Neuron (in vitro differentiated cells): ENCODE data around the gene CLPX.
"Not testable (repeated sequence)": the region's sequence is repeated elsewhere in the genome, so short reads cannot be mapped to it uniquely, and the experiment has no call there.

ENCODE experiments used
- H2AFZ ChIP-seq: one replicate; pipeline ENCODE4 v1.6.1; 2013; ENCODE audit warnings: low read depth, mild to moderate bottlenecking, inconsistent platforms, low read length, moderate library complexity
- H3K27me3 ChIP-seq: one replicate; pipeline ENCODE4 v1.6.1; 2013; ENCODE audit warnings: low read length; ENCODE audit not compliant: insufficient read depth
- H3K36me3 ChIP-seq: one replicate; pipeline ENCODE4 v1.6.1; 2013; ENCODE audit warnings: low read length; ENCODE audit not compliant: insufficient read depth
- H3K4me1 ChIP-seq: one replicate; pipeline ENCODE4 v1.6.1; 2013; ENCODE audit warnings: low read length; ENCODE audit not compliant: insufficient read depth
- H3K4me3 ChIP-seq: 2 replicates; pipeline ENCODE4 v1.5.1; 2013; ENCODE audit warnings: mild to moderate bottlenecking, low read length, moderate library complexity
- H3K9me3 ChIP-seq: one replicate; pipeline ENCODE4 v1.6.1; 2013; ENCODE audit warnings: low read length

The CLPX gene

GRCh38 chr15:65176056-65176455 lies 9.1 kb downstream of the CLPX start:
- Histone ChIP-seq H3K9me3 (no peaks in the 10 kb centered on the region), H2AFZ (no peak overlapping the region), H3K4me3 (no peak overlapping the region), H3K36me3 (peaks cover 68% of the 10 kb centered on the region), H3K4me1 (no peaks in the 10 kb centered on the region), H3K27me3 (no peaks in the 10 kb centered on the region)

GRCh38 chr15:65175511-65175910 lies 9.6 kb downstream of the CLPX start:
- Histone ChIP-seq H3K4me3 (no peak overlapping the region), H3K27me3 (no peaks in the 10 kb centered on the region), H3K9me3 (no peaks in the 10 kb centered on the region), H3K36me3 (peaks cover 71% of the 10 kb centered on the region), H3K4me1 (no peaks in the 10 kb centered on the region), H2AFZ (no peak overlapping the region)

DNA sequence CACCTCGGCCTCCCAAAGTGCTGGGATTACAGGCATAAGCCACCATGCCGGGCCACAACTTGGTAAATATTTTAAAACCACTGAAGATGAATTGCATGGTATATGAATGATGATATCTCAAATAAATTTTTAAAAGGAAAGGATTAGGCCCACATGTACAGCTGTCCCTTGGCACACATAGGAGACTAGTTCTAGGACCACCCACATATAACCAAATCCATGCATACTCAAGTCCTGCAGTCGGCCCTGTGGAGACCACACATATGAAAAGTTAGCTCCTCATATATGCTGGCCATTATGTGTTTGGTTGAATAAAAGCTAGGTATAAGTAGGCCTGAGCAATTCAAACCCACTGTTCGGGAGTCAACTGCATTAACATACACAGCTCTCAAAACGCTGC lies 10.6 kb downstream of the CLPX start:
- no peaks in the 10 kb centered on the region for H3K9me3 ChIP-seq
- H3K4me1 ChIP-seq, result no peaks in the 10 kb centered on the region
- H3K4me3 ChIP-seq, result no peak overlapping the region
- no peaks in the 10 kb centered on the region for H3K27me3 ChIP-seq
- no peak overlapping the region for H2AFZ ChIP-seq
- H3K36me3 ChIP-seq, result peaks cover 68% of the 10 kb centered on the region

DNA sequence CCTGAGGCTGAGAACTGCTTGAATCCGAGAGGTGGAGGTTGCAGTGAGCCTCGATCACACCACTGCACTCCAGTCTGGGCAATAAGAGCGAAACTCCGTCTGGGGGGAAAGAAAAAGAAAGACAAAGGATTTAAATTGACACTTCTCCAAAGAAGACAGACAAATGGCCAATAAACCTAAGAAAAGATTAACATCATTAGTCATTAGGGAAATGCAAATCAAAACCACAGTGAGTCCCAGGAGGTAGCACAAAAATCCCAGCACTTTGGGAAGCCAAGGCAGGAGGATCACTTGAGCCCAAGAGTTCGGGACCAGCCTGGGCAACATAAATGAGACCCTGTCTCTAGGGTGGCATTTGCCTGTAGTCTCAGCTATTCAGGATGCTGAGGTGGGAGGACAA lies 12.6 kb downstream of the CLPX start:
- Histone ChIP-seq H3K9me3 (no peaks in the 10 kb centered on the region), H3K36me3 (peaks cover 53% of the 10 kb centered on the region), H3K4me3 (no peak overlapping the region), H3K27me3 (no peaks in the 10 kb centered on the region), H3K4me1 (no peaks in the 10 kb centered on the region), H2AFZ (no peak overlapping the region)

DNA sequence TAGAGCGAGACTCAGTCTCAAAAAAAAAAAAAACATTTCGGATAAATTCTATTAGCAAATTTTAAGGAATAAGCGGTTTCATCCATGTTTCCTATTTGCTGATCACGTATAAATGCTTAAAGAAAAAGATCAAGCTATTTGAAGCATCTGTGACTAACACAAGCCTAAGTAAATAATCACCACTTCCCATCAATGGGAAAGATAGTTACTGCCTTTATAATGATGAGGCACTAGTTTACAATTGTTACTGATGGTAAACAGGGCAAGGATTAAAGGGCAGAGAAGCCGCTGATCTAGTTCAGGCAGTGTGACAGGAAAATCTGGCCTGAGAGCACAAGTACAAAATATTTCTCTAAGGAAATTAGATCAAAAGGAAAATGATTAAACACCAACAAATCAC lies 13.7 kb downstream of the CLPX start:
- Histone ChIP-seq H3K4me3 (no peak overlapping the region), H3K36me3 (peaks cover 52% of the 10 kb centered on the region), H3K4me1 (no peaks in the 10 kb centered on the region), H3K27me3 (no peaks in the 10 kb centered on the region), H2AFZ (no peak overlapping the region), H3K9me3 (no peaks in the 10 kb centered on the region)

DNA sequence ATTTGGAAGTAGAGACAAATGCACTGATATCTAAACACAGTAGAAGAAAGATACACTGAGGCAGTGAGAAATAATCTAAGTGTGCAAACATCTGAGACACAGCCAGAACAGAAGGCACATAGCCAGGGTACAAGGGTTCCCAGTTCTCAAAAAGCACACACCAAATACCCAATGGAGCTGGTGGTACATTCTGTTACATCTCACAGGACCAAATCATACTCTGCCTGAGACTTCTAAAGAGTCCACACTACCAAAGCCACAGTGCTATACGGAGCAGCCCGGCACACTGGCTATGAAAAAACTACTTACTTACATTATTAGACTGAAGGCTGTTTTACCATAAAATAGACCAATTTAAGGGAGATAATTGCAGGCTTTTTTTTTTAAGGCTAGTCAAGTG lies 19.3 kb downstream of the CLPX start:
- no peaks in the 10 kb centered on the region for H3K9me3 ChIP-seq
- no peak overlapping the region for H3K4me3 ChIP-seq
- H2AFZ ChIP-seq, result no peak overlapping the region
- peaks cover 41% of the 10 kb centered on the region for H3K36me3 ChIP-seq
- H3K4me1 ChIP-seq, result no peaks in the 10 kb centered on the region
- no peaks in the 10 kb centered on the region for H3K27me3 ChIP-seq

GRCh38 chr15:65164139-65164538 lies 21.0 kb downstream of the CLPX start:
- Histone ChIP-seq H3K4me1 (no peaks in the 10 kb centered on the region), H3K36me3 (peaks cover 37% of the 10 kb centered on the region), H3K4me3 (no peak overlapping the region), H3K27me3 (no peaks in the 10 kb centered on the region), H2AFZ (no peak overlapping the region), H3K9me3 (no peaks in the 10 kb centered on the region)

GRCh38 chr15:65163041-65163440 lies 22.1 kb downstream of the CLPX start:
- peaks cover 46% of the 10 kb centered on the region for H3K36me3 ChIP-seq
- no peak overlapping the region for H2AFZ ChIP-seq

GRCh38 chr15:65156692-65157091 lies 28.4 kb downstream of the CLPX start:
- no peaks in the 10 kb centered on the region for H3K27me3 ChIP-seq
- H2AFZ ChIP-seq, result no peak overlapping the region
- H3K9me3 ChIP-seq, result no peaks in the 10 kb centered on the region
- H3K4me1 ChIP-seq, result no peaks in the 10 kb centered on the region
- H3K4me3 ChIP-seq, result no peak overlapping the region
- peaks cover 67% of the 10 kb centered on the region for H3K36me3 ChIP-seq

More at GRCh38 chr15:65163041-65163440, 22.1 kb downstream of the CLPX start:
- H3K4me1 ChIP-seq, result no peaks in the 10 kb centered on the region
- no peaks in the 10 kb centered on the region for H3K9me3 ChIP-seq
- H3K27me3 ChIP-seq, result no peaks in the 10 kb centered on the region
- no peak overlapping the region for H3K4me3 ChIP-seq

GRCh38 chr15:65154720-65155119 lies 30.4 kb downstream of the CLPX start:
- Histone ChIP-seq H3K27me3 (no peaks in the 10 kb centered on the region), H3K4me1 (no peaks in the 10 kb centered on the region), H3K4me3 (no peak overlapping the region), H2AFZ (no peak overlapping the region), H3K9me3 (no peaks in the 10 kb centered on the region), H3K36me3 (peaks cover 75% of the 10 kb centered on the region)

DNA sequence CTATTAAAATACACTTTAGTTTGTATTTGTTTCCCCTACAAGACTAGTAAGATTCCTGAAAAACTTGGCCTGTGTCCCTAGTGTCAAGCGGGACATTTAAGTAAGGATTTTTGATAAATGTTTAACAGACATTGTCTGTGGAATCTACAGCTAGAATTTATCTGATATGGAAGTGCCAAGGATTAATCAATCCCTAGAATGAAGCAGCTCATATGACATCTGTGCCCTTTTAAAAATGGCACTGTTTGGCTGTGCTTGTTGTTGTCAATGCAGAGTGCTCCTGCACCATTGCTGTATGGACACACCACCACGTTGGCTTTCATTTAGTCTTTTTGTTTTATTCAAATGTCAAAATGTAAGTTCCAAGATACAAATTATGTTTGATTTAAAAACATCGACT lies 37.2 kb downstream of the CLPX start:
- H3K9me3 ChIP-seq, result no peaks in the 10 kb centered on the region
- no peaks in the 10 kb centered on the region for H3K4me1 ChIP-seq
- no peaks in the 10 kb centered on the region for H3K27me3 ChIP-seq
- H3K36me3 ChIP-seq, result peaks cover 37% of the 10 kb centered on the region
- no peak overlapping the region for H3K4me3 ChIP-seq
- H2AFZ ChIP-seq, result no peak overlapping the region

GRCh38 chr15:65146438-65146837 lies 38.7 kb downstream of the CLPX start:
- no peaks in the 10 kb centered on the region for H3K9me3 ChIP-seq
- H3K4me1 ChIP-seq, result no peaks in the 10 kb centered on the region
- no peaks in the 10 kb centered on the region for H3K27me3 ChIP-seq
- no peak overlapping the region for H3K4me3 ChIP-seq
- H3K36me3 ChIP-seq, result peaks cover 29% of the 10 kb centered on the region
- H2AFZ ChIP-seq, result no peak overlapping the region

- H3K4me1 ChIP-seq, H2AFZ ChIP-seq, H3K27me3 ChIP-seq, H3K9me3 ChIP-seq, H3K36me3 ChIP-seq, H3K4me3 ChIP-seq: not testable (repeated sequence)
Observed at GRCh38 chr15:65138631-65139030, 46.5 kb downstream of the CLPX start.

GRCh38 chr15:65137893-65138292 lies 47.2 kb downstream of the CLPX start:
- H3K36me3 ChIP-seq, H3K4me3 ChIP-seq, H2AFZ ChIP-seq, H3K4me1 ChIP-seq, H3K9me3 ChIP-seq, H3K27me3 ChIP-seq: not testable (repeated sequence)
